A673 (cell line): ENCODE data around the gene LRRFIP1. TPM values are rescaled to one million over a fixed set of nuclear protein-coding genes. Genes with fewer than 3 reads are reported as not detected.

ENCODE experiments used
- BruUV-seq: library from RNA; stranded (reverse); fragments of 400-500 nt; replicated peaks from 2 replicates; lab custom pipeline; 2021; lab: Mats Ljungman, UMichigan
- CTCF ChIA-PET: fragments of 300-600 bp; sonication (Branson Sonifier 250); formaldehyde crosslinking; loops from one replicate; lab custom pipeline; 2022; ENCODE audit warnings: antibody characterized with exemption; lab: Charles Lee
- POLR2A ChIA-PET: fragments of 300-600 bp; sonication (Branson Sonifier 250); formaldehyde crosslinking; loops from one replicate; lab custom pipeline; 2022; ENCODE audit warnings: antibody characterized with exemption; ENCODE audit not compliant: low non-redundant PET; lab: Charles Lee
- DNase-seq: peaks from one replicate; pipeline ENCODE4 v3.0.0-alpha.2; 2015; ENCODE audit warnings: low spot score
- H3K27ac ChIP-seq: fragments of 200-600 bp; sonication (generic); 2 replicates; pipeline ENCODE4 v1.5.1; 2016; ENCODE audit warnings: mixed run types, low read depth, mild to moderate bottlenecking, mixed read lengths, antibody characterized with exemption, low read length; ENCODE audit not compliant: poor library complexity, severe bottlenecking
- H3K27me3 ChIP-seq: fragments of 200-600 bp; sonication (generic); replicated peaks from 2 replicates; pipeline ENCODE4 v1.6.1; 2017; ENCODE audit warnings: mixed run types, low read depth, mild to moderate bottlenecking, mixed read lengths, antibody characterized with exemption, low read length; ENCODE audit not compliant: insufficient read depth, poor library complexity
- H3K36me3 ChIP-seq: fragments of 200-600 bp; sonication (generic); 2 replicates; pipeline ENCODE4 v1.6.1; 2016; ENCODE audit warnings: mixed run types, mild to moderate bottlenecking, mixed read lengths, antibody characterized with exemption, low read length; ENCODE audit not compliant: insufficient read depth, poor library complexity, severe bottlenecking
- H3K4me1 ChIP-seq: fragments of 200-600 bp; sonication (generic); 2 replicates; pipeline ENCODE4 v1.6.1; 2017; ENCODE audit warnings: mixed run types, mild to moderate bottlenecking, mixed read lengths, antibody characterized with exemption, low read length; ENCODE audit not compliant: insufficient read depth, poor library complexity, severe bottlenecking
- H3K4me3 ChIP-seq: fragments of 200-600 bp; sonication (generic); 2 replicates; pipeline ENCODE4 v1.5.1; 2016; ENCODE audit warnings: low read depth, mixed run types, mild to moderate bottlenecking, mixed read lengths, low read length; ENCODE audit not compliant: poor library complexity, severe bottlenecking
- H3K9me3 ChIP-seq: fragments of 200-600 bp; sonication (generic); 2 replicates; pipeline ENCODE4 v1.6.1; 2016; ENCODE audit warnings: mixed run types, low read depth, mild to moderate bottlenecking, mixed read lengths, antibody characterized with exemption, low read length; ENCODE audit not compliant: poor library complexity, severe bottlenecking
- CTCF ChIP-seq: fragments of 300-800, 200-600 bp; sonication (generic); conservative IDR thresholded peaks from 2 replicates; pipeline ENCODE4 v1.5.1; 2017; ENCODE audit warnings: low read depth, mild to moderate bottlenecking, antibody characterized with exemption, low read length, moderate library complexity, mixed read lengths
- EZH2 ChIP-seq: fragments of 200-600 bp; sonication (generic); IDR thresholded peaks from 2 replicates; pipeline ENCODE4 v1.6.1; 2017; ENCODE audit warnings: borderline replicate concordance, low read depth, mild to moderate bottlenecking, mixed read lengths, antibody characterized with exemption, low read length; ENCODE audit not compliant: poor library complexity, severe bottlenecking
- intact Hi-C: fragments of 100-400 bp; cut with micrococcal nuclease; formaldehyde crosslinking; loops from one replicate; pipeline ENCODE4 v1.10.0; 2022; ENCODE audit not compliant: unreplicated experiment
- total RNA-seq: library from RNA; stranded (reverse); gene quantifications from 2 replicates; pipeline ENCODE4 v1.2.3, GENCODE V29; 2021

LRRFIP1 gene
- total RNA-seq, 1 experiment from 2014 or later, result 69.3 TPM

GRCh38 chr2:237718277-237718634 is 90.9 kb downstream of the LRRFIP1 start:
- ChIA-PET POLR2A (no interaction called here), CTCF (no interaction called here)
- intact Hi-C loops, result no loop called here
- H3K4me1 ChIP-seq, result peaks cover 37% of the 10 kb centered on the region
- H3K4me3 ChIP-seq, result no peak overlapping the region
- no peak overlapping the region for H3K27ac ChIP-seq
- TF ChIP-seq CTCF (no peak), EZH2 (no peak)
- H3K9me3 ChIP-seq, result no peaks in the 10 kb centered on the region
- no TSS peak for BruUV-seq
- H3K27me3 ChIP-seq, result no peaks in the 10 kb centered on the region
- DNase-seq, result no peak
- no peaks in the 10 kb centered on the region for H3K36me3 ChIP-seq

- no peak overlapping the region for H3K27ac ChIP-seq
- intact Hi-C loops, result no loop called here
These were observed 93.1 kb downstream of the LRRFIP1 start for GRCh38 chr2:237720444-237720843.

GRCh38 chr2:237720957-237721356 is 93.6 kb downstream of the LRRFIP1 start:
- POLR2A ChIA-PET, result no interaction called here
- peaks cover 47% of the 10 kb centered on the region for H3K4me1 ChIP-seq
- CTCF ChIA-PET, result interaction anchor here (0.6 kb wide), 1 partner anchor 1543 kb away, joined by 4 read pairs; no protein-coding TSS in a partner anchor
- no peaks in the 10 kb centered on the region for H3K27me3 ChIP-seq
- no peaks in the 10 kb centered on the region for H3K36me3 ChIP-seq
- no TSS peak for BruUV-seq
- no peak overlapping the region for H3K4me3 ChIP-seq
- intact Hi-C loops, result no loop called here
- H3K9me3 ChIP-seq, result no peaks in the 10 kb centered on the region
- TF ChIP-seq CTCF (no peak), EZH2 (no peak)
- no peak for DNase-seq
- H3K27ac ChIP-seq, result no peak overlapping the region

More at GRCh38 chr2:237720444-237720843, 93.1 kb downstream of the LRRFIP1 start:
- Histone ChIP-seq H3K36me3 (no peaks in the 10 kb centered on the region), H3K4me3 (no peak overlapping the region), H3K9me3 (no peaks in the 10 kb centered on the region), H3K27me3 (no peaks in the 10 kb centered on the region), H3K4me1 (peaks cover 47% of the 10 kb centered on the region)
- DNase-seq, result no peak
- TF ChIP-seq EZH2 (no peak), CTCF (no peak)
- ChIA-PET CTCF (no interaction called here), POLR2A (no interaction called here)
- no TSS peak for BruUV-seq
